Hematopoietic multipotent progenitor cell treated with erythropoietin and hydrocortisone succinate and interleukin-3 and kit ligand, for 17 days (in vitro differentiated cells): ENCODE measurements around the gene LRFN5.

Experiments used
- DNase-seq: peaks from one replicate; pipeline ENCODE4 v3.0.0-alpha.2; 2015; ENCODE audit warnings: low spot score

LRFN5 gene

DNA sequence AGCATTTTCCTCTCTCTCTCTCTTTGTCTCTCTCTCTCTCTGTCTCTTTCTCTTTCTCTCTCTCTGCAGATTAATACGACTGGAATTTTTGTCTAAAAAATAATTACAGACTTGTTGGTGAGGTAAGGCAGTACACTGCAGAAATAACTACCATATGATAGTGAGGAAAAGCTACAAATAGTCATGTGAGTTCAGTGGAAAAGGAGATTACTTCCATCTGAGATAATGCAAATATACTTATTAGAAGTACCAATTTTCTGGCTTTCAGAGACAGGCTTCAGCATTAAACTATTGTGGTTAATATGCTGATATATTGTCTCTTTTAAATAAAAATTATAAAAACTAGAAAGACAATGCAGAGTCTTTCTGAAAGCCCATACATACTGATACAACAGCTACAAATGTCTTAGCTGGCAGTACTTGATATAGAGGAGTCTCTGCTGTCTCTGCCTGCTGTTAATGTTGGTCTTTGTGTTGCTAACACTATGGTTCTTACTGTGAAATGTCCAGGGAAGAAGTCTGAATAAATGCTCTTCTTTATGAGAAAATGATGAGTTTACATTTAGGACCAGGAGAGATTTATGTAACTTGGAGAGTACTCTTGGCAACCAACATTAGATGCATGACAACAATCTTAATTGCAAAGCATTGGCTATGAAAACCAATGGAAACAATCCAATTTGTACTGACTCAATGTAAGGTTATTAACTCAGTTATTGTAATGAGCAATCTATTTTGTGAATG is 167.0 kb downstream of the LRFN5 start:
- DNase-seq = no peak

DNA sequence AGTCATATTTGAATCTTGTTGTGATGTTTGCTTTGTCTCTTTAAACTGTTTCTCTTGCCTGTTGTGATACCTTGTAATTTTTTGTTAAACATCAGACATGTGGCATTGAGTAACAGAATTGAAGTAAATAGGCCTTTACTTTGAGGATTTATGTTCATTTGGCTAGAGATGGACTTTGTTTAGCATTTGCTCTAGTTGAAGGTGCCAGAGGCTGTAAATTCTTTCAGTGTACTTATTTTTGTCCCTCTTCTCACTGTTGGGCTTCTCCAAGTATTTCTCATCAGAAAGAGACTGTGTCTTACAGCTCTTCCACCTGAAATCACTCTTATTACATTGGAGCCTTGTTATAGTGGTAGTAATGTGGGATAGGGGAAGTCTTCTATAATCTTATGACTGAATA is 175.8 kb downstream of the LRFN5 start:
- no peak for DNase-seq

DNA sequence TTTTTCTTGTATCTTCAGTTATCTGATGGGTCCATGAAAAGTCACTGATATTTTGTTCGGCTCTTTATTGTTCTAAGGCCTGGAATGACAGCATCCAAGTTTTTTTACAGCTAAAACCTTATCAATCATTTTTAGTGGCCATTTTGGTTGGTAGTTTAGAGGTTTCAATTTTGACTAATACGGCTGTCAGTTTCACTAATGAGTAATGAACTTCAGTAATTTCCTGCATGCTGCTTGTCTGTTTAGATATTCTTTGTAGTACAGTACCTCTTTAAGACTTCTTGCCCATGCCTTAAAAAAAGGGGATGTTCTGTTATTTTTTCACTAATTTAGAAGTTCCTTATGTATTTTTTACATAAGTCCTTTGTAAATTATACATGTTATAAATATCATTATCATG is 176.7 kb downstream of the LRFN5 start:
- no peak for DNase-seq

DNA sequence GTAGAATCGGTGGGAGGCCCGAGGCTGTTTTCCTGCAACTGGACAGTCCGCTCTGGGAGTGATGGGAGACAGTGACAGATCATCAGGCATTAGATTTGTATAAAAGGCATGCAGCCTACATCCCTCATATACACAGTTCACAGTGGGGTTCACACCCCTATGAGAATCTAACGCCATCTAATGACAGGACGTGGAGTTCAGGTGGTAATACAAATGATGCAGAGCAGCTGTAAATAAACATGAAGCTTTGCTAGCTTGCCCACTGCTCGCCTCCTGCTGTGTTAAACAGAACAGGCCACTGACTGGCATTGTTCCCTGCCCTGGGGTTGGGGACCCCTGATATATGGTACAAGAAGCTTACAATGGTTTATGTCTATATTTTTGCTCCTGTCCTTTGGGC is 179.0 kb downstream of the LRFN5 start:
- DNase-seq = no peak

DNA sequence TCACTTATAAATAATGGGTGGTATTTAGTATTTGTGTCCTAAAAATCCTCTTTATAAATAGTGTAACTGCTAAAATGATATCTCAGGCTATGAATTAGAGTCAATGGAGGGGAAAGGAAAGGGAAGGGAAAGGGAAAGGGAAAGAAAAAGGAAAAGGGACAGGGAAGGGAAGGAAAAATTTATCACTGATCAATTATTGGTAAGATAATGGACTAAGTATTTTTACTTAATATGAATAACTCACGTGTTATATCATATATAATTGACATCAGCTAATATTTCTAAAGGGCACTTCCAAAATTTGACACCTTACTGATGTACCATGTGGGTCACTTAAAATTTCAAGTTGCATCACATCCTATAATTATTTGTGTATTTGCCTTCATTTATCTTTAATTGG is 193.1 kb downstream of the LRFN5 start:
- no peak for DNase-seq

DNA sequence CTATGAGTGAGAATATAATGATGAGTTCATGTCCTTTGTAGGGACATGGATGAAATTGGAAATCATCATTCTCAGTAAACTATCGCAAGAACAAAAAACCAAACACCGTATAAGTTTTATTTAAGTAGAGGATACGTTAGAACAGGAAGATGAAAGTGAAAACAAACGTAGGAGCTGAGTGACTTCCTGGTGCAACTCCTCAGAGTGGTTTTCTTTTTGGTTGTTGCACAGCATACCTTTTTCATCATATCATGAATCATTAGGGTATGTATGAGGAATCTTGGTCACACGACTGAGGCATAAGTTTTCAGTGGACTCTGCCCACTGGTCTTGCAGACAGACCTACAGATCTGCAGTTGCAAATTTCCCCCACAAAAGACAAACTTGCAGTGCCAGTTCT is 199.0 kb downstream of the LRFN5 start:
- no peak for DNase-seq

DNA sequence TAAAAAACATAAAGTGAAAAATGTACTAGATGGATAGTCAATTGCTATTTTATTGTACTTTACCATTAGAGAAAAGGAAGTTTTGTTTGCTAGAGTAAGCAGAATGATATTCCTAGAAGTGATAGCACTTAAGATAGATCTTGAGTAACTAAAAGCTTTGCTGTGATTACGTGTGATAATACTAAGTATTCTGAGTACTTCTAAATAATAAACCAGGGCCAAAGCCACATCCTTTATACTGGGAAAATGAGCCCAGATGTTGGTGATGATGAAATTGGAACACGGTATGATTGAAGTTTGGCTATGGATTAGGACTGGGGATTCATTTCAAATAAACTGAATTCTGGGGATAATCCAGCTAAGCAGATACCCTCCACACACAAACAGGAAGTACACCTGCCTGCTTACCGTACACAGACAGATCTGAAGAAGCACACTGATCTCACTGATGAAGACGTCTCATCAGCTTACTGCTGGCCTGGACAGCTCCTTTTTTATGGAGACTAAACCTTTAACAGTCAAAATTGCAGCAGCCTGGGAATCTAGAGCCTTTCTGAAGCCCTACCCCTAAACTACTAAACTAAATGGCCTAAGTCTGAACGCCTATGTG is 199.8 kb downstream of the LRFN5 start:
- no peak for DNase-seq

DNA sequence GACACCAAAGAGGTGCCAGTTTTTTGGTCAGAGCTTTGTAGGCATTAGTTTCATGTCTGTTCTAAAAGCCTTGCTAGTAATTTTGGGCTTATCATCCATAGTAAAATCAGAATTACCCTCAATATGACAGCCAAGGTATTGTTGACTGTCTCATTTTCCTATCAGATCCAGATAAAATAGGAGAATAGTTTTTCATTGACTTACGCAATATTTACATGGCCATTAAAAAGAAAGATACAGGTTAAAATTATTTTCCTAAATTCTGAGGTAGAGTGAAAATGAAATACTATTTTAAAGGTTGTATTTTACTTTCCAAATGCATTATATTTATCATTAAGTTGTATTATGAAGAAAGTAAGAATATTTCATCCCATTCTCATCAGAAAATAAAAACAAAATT is 203.7 kb downstream of the LRFN5 start:
- DNase-seq = no peak

DNA sequence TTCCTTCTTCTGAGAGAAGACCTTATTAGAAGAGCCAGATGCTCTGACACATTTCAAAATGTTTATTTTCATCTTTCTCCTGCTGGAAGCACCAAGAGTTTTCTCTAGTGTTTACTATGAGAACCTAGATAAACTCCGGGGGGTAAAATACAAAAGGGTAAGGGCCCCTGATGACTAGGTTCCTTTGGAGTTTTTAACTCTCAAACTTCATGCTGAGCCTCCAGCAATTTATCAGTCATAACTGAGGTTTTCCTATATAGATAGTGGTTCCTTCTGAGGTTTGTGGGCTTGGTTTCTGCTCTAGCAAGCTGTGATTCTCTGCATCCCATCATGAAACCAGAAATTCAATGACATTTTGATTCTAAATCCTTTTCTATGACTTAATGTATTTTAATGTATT is 210.9 kb downstream of the LRFN5 start:
- DNase-seq = no peak

DNA sequence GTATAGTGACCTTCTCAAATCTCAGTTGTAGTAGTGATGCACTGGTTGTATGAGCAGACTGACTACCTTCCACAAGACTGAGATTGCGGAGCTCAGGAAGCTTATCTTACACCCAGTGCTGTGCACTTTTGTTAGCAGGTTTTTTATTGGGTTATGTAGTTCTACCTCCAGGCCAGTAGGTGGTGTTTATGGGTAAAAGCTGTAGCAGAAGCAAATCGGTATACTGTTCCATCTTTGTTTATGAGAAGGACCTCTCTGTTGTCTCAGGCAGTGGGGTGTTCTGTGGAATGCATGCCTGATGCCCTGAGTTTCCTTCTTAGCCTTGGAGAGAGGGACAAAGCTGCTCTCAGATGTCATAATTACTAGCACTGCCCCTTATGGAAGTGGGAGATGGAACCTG is 217.8 kb downstream of the LRFN5 start:
- DNase-seq = no peak

DNA sequence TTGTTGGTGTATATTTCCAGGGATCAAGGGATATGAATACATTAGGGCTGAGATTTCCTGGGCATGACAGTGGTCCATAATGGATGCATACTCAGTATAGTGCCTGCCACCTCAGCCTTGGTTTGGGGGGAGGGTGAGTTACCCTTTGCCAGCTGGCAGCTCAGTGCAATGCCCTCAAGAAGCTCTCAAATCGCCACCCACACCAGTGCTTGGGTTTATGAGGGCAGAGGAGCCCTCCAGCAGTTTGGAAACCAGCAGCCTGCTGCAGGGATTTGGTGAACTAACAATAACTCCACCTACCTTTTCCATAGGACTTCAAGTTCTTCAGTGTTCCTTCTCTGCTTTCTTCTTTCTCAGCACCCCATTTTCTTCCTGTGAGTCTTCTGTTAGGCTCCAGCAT is 218.9 kb downstream of the LRFN5 start:
- no peak for DNase-seq

DNA sequence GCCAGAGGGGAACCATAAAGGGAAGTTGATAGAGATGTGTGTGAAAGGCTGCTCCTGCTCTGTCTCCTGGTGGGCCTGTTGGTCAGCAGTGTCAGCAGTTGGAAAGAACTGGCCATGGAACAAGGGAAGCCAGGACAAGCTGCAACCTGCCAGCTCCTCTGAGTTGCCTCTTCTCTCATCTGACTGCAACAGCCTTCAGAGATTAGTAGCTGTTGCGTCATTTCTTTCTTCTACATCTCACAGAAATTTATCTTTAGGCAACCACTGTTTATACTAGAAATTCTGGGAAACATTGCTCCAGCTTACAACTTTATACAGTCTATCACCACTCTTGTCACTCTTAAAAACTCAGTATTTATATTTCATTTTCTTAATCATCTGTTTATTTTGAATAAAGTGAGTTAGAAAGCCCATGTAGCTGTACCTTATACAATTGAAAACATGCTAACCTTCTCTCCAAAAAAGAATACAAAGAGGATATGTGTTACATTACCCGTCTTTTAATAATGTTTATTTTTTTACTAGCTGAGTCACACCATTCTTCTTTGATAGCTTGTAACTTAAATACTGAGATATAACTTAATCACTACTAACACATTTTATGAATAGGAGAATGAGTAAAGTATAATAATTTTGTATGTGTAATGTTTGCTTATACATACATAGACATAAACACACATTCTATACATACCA is 224.2 kb downstream of the LRFN5 start:
- DNase-seq = no peak

DNA sequence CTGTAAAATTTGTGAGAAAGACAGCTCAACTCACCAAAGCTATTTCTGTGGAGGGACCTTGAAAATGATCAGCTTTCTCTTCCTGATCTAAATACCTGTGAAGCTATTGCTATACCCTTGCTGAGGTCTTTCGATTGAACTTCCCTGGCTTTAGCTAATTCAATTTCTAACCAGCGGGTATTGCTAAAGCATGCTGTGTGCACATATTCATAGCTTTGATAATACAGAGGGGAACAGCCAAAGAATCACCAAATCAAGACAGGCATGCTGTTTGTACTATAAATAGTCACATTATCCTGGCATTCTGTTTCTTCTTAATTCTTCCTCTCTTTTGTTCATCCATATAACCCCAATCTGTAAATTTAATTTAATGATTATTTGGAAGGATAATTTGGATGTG is 233.0 kb downstream of the LRFN5 start:
- no peak for DNase-seq

DNA sequence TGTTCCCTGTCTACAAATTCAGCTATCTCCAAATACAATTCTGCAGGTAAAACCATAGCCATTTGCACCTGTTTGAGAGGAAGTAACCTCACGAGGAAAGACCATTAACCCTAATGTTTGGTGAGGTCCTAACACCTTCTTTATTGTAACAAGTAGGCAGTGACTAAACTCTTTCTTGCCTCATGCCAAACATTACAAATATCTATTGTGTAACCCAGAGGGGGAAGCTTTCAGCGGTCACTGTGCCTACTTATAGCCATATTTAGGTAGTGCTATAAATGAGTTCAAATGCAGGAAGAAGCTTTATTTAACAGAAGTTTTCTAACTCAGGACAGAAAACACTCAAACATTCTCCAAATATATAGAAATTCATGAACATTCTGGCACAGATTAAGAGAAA is 252.7 kb downstream of the LRFN5 start:
- DNase-seq = no peak

DNA sequence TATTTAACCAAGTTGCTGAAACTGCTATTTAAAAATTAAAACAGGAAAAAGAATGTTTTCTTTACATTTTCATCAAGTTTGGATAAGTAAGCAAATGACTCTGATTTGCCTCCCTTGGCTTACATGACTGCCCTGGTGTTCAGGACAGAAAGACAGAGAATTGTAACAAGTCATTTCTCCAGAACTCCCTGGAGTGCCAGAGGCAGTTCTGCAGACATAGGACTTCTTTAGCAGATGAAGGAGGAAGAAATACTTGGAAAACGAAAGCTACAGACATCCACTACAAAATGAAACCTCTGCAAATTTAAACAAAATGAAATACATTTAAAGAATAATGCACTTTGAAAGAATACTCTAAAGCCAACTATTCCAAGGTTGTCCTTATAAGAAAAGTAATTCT is 253.9 kb downstream of the LRFN5 start:
- no peak for DNase-seq

DNA sequence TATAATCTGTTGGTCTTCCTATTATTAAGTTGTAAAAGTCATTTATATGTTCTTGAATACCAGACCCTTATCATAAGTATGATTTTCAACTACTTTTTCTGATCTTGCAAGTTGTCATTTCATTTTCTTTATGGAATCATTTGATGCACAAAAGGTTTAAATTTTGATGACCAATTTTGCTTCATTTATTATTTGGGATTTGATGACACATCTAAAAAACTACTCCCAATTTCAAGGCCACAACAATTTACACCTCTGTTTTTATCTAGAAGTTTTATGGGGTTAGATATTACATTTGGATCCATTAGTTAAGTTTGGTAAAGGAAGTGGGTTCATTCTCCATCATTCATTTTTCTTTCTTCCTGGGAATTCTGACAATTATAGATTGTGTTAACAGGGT is 259.2 kb downstream of the LRFN5 start:
- DNase-seq = no peak

DNA sequence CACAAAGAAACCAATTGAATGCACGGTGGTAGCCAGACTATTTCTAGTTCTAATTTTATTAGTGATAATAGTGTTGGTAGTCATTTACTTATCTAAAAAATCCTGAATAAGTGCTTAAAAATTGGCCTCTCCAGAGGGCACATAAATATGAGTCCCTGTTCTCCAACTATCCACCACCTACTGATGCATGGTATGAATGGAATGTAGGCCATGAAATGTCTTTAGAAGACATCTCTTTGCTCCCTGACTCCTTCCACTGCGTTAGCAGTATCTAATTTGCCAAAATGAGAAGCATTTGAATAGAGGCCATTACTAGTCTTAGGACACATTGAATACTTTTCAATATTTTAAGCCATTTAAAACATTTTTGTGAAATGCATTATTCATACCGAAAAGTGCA is 261.7 kb downstream of the LRFN5 start:
- DNase-seq = no peak

DNA sequence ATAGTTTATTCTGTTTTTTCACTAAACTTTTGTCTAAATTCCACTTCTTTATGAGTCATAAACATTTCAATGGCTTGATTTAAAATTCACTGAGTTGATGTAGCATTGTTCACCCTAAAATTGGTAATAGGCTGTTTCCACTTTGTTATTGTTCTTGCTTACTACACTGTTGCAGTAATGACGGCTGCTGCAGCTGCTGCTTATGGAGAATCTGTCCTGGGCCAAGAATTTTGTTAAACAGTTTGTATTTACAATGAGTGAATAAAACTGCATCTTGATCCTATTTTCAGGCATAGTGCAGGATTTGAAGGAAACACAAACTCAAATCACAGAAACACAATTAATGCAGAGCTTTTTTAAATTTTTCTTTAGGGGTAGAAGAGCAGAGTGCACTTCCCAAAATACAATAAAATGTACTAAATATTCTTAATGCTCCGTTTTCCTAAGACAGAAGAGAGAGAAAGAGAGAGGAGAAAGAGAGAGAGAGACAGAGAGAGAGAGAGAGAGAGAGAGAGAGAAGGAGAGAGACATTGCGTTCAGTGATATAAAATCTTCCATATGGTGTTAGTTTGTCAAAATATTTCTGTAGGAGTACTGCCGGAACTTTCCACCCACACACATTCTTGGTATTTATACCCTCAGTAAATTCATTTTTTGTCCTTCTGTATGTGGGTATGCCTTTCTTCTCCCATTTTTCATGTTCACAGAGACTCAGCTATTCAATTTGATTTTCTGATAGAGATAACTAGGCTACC is 266.4 kb downstream of the LRFN5 start:
- DNase-seq = no peak

DNA sequence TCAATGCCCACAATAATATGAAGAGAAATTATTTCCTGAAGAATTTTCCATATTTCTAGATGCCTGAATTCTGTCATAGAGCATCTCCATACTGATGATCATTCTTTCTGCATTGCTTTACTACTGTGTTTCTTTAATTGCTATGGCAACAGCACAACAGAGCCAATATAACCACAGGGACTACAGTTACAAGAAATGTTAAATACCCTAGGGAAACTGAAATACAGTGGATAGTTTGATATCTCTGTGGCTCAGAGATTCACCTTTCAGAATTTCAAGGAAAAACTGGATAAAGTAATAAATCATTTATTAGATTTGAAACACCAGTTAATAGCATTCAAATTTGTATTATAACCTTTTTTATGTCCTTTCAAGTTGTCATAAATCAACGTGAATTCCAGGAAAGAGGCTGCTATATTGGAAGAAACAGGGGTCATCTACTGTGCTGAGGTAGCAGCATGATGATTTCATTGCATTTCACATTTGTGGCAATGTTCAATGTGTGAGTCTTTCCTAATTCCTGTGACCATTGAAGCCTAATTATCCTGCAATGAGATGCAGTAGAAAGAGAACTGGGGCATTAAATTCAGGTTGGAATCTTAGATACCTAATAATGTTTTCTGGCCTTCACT is 267.1 kb downstream of the LRFN5 start:
- no peak for DNase-seq

DNA sequence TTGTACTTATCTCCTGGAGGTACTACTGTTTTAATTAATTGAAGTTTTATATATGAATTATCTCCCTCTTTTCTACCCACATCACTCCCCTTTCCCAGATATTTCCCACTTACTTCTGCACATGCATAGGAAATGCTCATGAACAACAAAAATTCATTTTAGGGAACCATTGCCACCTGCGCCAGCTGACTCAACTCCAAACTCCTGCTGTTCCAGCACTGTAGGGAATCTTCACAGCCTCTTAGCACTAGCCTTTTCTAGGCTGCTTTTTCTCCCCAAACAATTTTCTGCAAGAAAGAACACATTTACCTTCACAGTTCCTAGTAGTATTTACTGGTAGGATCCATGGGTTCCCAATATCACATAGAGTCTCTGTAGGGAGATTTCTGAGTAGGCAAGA is 268.4 kb downstream of the LRFN5 start:
- DNase-seq = no peak

DNA sequence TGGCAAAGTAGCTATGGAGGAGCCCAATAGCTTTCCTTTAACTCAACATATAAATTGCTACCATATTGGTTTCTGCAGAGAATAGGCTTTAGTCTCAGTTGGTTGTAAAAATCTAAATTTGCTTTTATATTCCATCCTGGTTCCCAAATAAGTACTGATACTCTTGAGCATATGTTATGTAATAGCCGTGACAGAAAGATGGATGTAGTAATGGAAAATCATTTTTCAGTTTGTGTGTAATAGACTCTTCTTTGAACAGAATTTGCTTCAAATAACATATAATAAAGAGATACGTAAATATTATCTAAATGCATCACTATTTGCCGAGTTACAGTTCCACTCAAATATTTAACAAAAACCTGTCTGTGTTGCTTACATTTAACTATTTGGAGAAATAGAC is 271.6 kb downstream of the LRFN5 start:
- no peak for DNase-seq

DNA sequence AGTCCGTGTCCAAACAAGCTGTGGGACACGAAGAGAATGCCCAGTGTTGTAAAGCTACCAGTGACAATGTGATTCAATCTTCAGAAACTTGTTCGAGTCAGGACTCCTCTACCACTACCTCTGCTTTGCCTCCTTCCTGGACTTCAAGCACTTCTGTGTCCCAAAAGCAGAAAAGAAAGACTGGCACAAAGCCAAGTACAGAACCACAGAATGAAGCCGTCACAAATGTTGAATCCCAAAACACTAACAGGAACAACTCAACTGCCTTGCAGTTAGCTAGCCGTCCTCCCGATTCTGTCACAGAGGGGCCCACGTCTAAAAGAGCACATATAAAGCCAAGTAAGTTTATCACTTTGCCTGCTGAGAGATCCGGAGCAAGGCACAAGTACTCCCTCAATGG is 284.9 kb downstream of the LRFN5 start:
- DNase-seq = no peak
